Right lobe of liver (tissue), 6 donors: ENCODE data around the gene ADGRD1. TPM values are rescaled to one million over a fixed set of nuclear protein-coding genes. Genes with fewer than 3 reads are reported as not detected.

ENCODE experiments used
- ATAC-seq, 4 donors: fragments of 200-7000 bp; cut with Tn5 transposase; one replicate each; pipeline ENCODE4 v1.9.1; 2020; ENCODE audit warnings: mild to moderate bottlenecking in 4 of 4, moderate library complexity in 4 of 4
- DNase-seq, 3 donors: peaks; one replicate each; pipeline ENCODE4 v3.0.0-alpha.2; 2020
- H3K27ac ChIP-seq, 3 donors: fragments of 200-600 bp; one replicate each; pipeline ENCODE4 v1.8.0; 2022
- H3K27me3 ChIP-seq, 2 donors: fragments of 200-600 bp; one replicate each; pipeline ENCODE4 v1.8.0; 2022
- H3K36me3 ChIP-seq, 4 donors: fragments of 200-600 bp; sonication (generic) in 1 of 4; one replicate each; pipeline versions ENCODE4 v1.5.1 to v1.8.0; 2017 to 2022; ENCODE audit warnings: control low read depth in 1 of 4
- H3K4me1 ChIP-seq, 4 donors: fragments of 200-600 bp; sonication (generic) in 1 of 4; one replicate each; pipeline versions ENCODE4 v1.5.1 to v1.8.0; 2017 to 2022; ENCODE audit warnings: control low read depth in 1 of 4
- H3K4me3 ChIP-seq, 3 donors: fragments of 200-600 bp; one replicate each; pipeline ENCODE4 v1.8.0; 2022
- H3K9me3 ChIP-seq, 4 donors: fragments of 200-600 bp; sonication (generic) in 1 of 4; one replicate each; pipeline versions ENCODE4 v1.5.1 to v1.8.0; 2017 to 2022; ENCODE audit warnings: control low read depth in 1 of 4
- POLR2A ChIP-seq: fragments of 450-650 bp; IDR thresholded peaks from one replicate; pipeline ENCODE4 v1.6.1; 2017; ENCODE audit warnings: antibody characterized with exemption, mild to moderate bottlenecking
- WGBS: methylation state at CpG from one replicate; pipeline ENCODE4 v1.1.6; 2018; ENCODE audit warnings: low coverage, low lambda C conversion rate; ENCODE audit not compliant: insufficient coverage; ENCODE audit errors: missing lambda C conversion rate; 5-methylcytosine and 5-hydroxymethylcytosine counted together
- intact Hi-C, 2 donors: fragments of 100-400 bp; cut with DNase I; formaldehyde crosslinking; loops; one replicate each; pipeline versions ENCODE4 v1.11.2 to v1.14.1; 2022
- total RNA-seq, 6 experiments: library from RNA; depleted of rRNA in 2 of 6; stranded (reverse); fragments of >200 nt in 2 of 6; fragmentation: NEBNext Ultra II Directional in 3 of 6; extraction: Animal tissue kit (Norgen Biotek cat#: 25700) in 3 of 6; gene quantifications; one replicate each; pipeline versions ENCODE4 v1.1.0 to v1.2.4, GENCODE V29; 2016 to 2023
- TF ChIP-seq, protein P1 (sequence below), 4 donors: fragments of 200-600 bp in 3 of 4; fragments of 450-650 bp in 1 of 4; IDR thresholded peaks; one replicate each; pipeline versions ENCODE4 v1.5.1 to v1.8.0; 2016 to 2022; ENCODE audit warnings: antibody characterized with exemption in 4 of 4, mild to moderate bottlenecking in 2 of 4
- donor health status: DM: no; HTN: yes; CAD: no.
- donor health status: DM: no; HTN: no; CAD: no.
- donor health status: DM: no; HTN: no; CAD: no.
- donor health status: DM: no; HTN: yes; CAD: no.
- donor health status: DM: no; HTN: yes; CAD: no.

The ADGRD1 gene
- total RNA-seq, 6 experiments from 2014 or later, result 4.7 to 17.0 (median 10.9) TPM

DNA sequence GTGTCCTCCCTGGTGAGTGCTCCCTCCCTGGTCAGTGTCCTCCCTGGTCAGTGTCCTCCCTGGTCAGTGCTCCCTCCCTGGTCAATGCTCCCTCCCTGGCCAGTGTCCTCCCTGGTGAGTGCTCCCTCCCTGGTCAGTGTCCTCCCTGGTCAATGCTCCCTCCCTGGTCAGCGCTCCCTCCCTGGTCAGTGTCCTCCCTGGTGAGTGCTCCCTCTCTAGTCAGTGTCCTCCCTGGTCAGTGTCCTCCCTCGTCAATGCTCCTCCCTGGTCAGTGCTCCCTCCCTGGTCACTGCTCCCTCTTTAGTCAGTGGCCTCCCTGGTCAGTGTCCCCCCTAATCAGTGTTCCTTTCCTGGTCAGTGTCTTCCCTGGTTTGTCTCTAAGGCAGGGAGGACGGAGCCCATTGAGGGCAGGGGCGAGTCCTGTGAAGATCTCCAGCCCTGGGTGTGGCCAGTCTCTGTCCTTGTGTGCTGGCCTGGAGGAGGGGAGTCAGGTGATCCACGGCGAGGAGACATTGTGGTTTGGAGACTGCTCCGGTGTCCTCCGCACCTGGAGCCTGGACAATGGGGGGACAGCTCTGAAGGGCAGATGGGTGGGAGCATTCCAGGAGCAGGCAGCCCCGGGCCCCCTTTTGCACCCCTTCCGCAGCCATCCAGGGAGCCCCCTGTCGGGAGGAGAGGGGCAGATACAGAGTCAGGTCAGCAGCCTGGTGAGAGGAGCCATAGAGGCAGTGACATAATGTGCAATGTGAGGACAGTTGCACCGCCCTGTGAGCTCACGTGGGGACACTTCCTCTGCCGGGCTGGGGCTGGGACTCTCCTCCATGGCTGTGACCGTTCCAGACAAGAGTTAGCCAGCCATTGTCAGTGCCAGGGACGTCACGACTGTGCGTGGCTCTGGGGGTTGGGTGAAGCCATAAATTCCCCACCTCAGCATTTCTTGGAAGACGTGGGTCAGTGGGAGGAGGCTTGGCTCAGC, 93.4 kb downstream of the ADGRD1 start:
- Histone ChIP-seq H3K27ac (no peak overlapping the region), H3K4me3 (no peak overlapping the region), H3K27me3 (no peaks in the 10 kb centered on the region), H3K36me3 (no peaks in the 10 kb centered on the region), H3K9me3 (no peaks in the 10 kb centered on the region), H3K4me1 (no peaks in the 10 kb centered on the region)
- intact Hi-C loops, result no loop called here
- TF ChIP-seq, protein P1, sequence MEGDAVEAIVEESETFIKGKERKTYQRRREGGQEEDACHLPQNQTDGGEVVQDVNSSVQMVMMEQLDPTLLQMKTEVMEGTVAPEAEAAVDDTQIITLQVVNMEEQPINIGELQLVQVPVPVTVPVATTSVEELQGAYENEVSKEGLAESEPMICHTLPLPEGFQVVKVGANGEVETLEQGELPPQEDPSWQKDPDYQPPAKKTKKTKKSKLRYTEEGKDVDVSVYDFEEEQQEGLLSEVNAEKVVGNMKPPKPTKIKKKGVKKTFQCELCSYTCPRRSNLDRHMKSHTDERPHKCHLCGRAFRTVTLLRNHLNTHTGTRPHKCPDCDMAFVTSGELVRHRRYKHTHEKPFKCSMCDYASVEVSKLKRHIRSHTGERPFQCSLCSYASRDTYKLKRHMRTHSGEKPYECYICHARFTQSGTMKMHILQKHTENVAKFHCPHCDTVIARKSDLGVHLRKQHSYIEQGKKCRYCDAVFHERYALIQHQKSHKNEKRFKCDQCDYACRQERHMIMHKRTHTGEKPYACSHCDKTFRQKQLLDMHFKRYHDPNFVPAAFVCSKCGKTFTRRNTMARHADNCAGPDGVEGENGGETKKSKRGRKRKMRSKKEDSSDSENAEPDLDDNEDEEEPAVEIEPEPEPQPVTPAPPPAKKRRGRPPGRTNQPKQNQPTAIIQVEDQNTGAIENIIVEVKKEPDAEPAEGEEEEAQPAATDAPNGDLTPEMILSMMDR (IDR thresholded peaks at IDR 0.05), result no peak
- TF ChIP-seq POLR2A, result no peak
- ATAC-seq, result peak in 2 of 4 donors; percentile 19 to 32
- DNase-seq, result peak in 1 of 3 donors; percentile 28
- 82% methylated on average over 4 of the region's 19 CpGs for WGBS

DNA sequence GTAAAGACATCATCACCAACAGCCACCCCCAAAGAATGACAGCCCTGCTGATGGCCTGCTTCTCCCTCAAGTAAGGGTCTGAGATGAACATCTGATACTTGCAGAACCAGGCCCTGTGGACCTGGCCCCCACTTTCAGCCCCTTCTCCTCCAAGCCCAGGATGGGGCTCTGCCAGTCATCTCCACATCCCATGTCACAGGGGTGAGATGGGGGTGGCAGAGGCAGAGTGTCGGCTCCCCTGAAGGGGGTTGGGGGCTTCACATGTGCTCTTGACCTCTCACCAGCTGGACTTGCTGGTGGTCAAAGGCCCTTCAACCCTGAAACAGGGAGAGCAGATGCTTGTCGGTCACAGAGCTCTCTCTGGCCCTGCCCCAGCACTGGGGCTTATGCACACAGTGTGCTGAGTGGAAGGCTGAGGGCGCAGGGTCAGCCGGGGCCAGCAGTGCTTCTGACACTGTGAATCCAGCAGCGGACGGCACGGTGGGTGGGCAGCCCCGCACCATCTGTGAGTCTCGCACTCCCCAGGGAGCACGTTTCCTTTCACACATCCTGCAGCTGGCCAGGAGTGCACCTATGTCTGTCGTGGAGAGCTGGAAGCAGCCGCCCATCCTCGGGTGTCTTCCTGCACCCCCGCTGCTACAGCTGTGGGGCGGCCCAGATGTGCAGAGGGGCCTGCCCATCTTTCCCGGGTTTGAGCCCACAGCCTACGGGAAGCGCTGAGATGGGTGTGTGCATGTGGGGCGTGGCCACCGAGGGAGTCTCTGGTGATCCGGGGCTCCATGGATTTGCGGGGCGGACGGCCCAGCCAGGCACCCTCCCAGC, 94.3 kb downstream of the ADGRD1 start:
- no peak for TF ChIP-seq POLR2A
- TF ChIP-seq, protein P1 (IDR thresholded peaks at IDR 0.05), result no peak
- H3K4me3 ChIP-seq, result no peak overlapping the region
- H3K9me3 ChIP-seq, result no peaks in the 10 kb centered on the region
- 80% methylated on average over 2 of the region's 24 CpGs for WGBS
- H3K4me1 ChIP-seq, result no peaks in the 10 kb centered on the region
- DNase-seq (peak in 1 of 3 donors; percentile 50), ATAC-seq (no peak)
- no peak overlapping the region for H3K27ac ChIP-seq
- H3K27me3 ChIP-seq, result no peaks in the 10 kb centered on the region
- no peaks in the 10 kb centered on the region for H3K36me3 ChIP-seq
- intact Hi-C loops, result no loop called here

DNA sequence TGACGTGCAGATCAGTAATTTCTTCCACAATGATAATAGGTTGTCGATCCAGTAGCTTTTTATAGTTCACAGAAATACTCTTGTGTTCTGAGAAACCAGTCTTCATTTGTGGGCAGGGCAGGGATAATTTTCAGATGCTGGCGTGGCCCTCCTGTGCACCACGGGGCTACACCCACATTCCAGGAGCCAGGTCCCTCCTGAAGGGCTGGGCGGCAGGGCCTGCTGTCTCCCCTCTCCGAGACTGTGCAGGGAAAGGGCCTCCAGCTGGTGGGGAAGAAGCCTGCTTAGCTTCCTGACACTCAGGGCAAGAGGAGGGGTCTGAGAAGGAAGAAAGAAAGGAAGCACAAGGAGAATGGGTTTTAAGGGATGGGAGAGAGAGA, 94.9 kb downstream of the ADGRD1 start:
- intact Hi-C loops, result no loop called here
- Histone ChIP-seq H3K4me1 (no peaks in the 10 kb centered on the region), H3K4me3 (no peak overlapping the region), H3K9me3 (no peaks in the 10 kb centered on the region), H3K36me3 (no peaks in the 10 kb centered on the region), H3K27ac (no peak overlapping the region), H3K27me3 (no peaks in the 10 kb centered on the region)
- DNase-seq (peak in 1 of 3 donors; percentile 30), ATAC-seq (no peak)
- 84% methylated on average over 4 of the region's 6 CpGs for WGBS
- TF ChIP-seq, protein P1 (IDR thresholded peaks at IDR 0.05), result no peak
- TF ChIP-seq POLR2A, result no peak

DNA sequence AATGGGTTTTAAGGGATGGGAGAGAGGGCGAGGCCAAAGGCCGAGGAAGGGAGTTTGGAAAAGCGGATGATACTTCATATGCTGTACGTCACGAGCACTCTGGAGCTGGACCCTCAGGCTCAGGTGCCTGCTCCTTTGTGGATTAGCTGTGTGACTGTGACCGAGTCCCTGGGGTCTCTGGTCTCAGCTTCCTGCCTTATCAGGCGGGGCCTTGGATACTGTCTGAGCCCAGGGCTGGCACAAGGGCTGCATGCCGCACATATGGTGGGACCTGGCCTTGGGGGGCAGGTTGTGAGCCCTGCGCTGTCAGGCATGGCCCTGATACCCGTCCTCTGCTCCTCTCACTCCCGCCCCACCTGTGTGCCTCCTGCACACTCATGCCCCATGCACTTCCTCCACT, 95.3 kb downstream of the ADGRD1 start:
- intact Hi-C loops, result no loop called here
- Histone ChIP-seq H3K36me3 (no peaks in the 10 kb centered on the region), H3K4me1 (no peaks in the 10 kb centered on the region), H3K4me3 (no peak overlapping the region), H3K27me3 (no peaks in the 10 kb centered on the region), H3K27ac (no peak overlapping the region), H3K9me3 (no peaks in the 10 kb centered on the region)
- DNase-seq (peak in 1 of 3 donors; percentile 34), ATAC-seq (no peak)
- TF ChIP-seq, protein P1 (IDR thresholded peaks at IDR 0.05), result no peak
- no peak for TF ChIP-seq POLR2A
- no CpG with 5 or more reads among the region's 11 CpGs for WGBS
